Measurements from ENCODE around the gene PLAC9. TPM values are rescaled to one million over a fixed set of nuclear protein-coding genes. Genes with fewer than 3 reads are reported as not detected.
A peak's percentile ranks its signal among the peaks of the same experiment; 100 is the strongest.

The PLAC9 gene
- total RNA-seq, 1 donor from 2014 or later: 36.5 TPM

DNA sequence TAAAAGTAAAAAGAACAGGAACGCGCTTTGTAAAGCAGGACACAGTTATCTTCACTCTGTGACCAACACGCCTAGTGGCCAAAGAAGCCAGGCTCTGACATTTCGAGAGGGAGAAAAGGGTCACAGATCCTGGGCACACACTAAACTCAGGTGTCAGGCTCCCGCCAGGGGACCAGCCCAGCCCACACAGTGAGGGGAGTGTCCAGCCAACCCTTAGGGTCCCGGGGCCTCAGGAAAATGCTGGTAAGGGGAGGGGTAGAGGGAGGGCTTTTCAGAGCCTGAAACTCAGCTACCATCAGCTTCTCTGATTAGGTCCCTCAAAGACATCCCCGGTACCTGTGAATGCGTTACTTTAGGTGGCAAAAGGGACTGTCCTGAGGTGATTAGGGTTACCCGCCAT is 56.2 kb downstream of the PLAC9 start:
- peaks cover 59 to 74% (median 66%) of the 10 kb centered on the region in 3 donors for H3K4me1 ChIP-seq (ENCODE audit: control insufficient read depth in 3 of 3, insufficient read depth in 3 of 3, low read length in 3 of 3)
- H3K27ac ChIP-seq (ENCODE audit: low read depth, low read length): peak overlapping the region; percentile 24
- no peaks in the 10 kb centered on the region for H3K36me3 ChIP-seq (ENCODE audit: control insufficient read depth in 3 of 3, insufficient read depth in 3 of 3, low read length in 3 of 3)
- peak overlapping the region in 1 of 3 donors; percentile 46 for H3K9ac ChIP-seq (ENCODE audit: low read depth in 1 of 3, low read length in 3 of 3)
- H3K27me3 ChIP-seq (ENCODE audit: control insufficient read depth in 3 of 3, insufficient read depth in 3 of 3, low read length in 3 of 3): no peaks in the 10 kb centered on the region
- no peaks in the 10 kb centered on the region for H3K9me3 ChIP-seq (ENCODE audit: control insufficient read depth in 3 of 3, low read length in 3 of 3)
- H3K4me3 ChIP-seq (ENCODE audit: low read length in 3 of 3): no peak overlapping the region

- Histone ChIP-seq H3K9ac (ENCODE audit: low read depth in 1 of 3, low read length in 3 of 3) (peak overlapping the region in 2 of 3 donors; percentile 40 to 47), H3K4me3 (ENCODE audit: low read length in 3 of 3) (no peak overlapping the region), H3K4me1 (ENCODE audit: control insufficient read depth in 3 of 3, insufficient read depth in 3 of 3, low read length in 3 of 3) (peaks cover 64 to 74% (median 72%) of the 10 kb centered on the region in 3 donors), H3K36me3 (ENCODE audit: control insufficient read depth in 3 of 3, insufficient read depth in 3 of 3, low read length in 3 of 3) (no peaks in the 10 kb centered on the region), H3K27ac (ENCODE audit: low read depth, low read length) (peak overlapping the region; percentile 59), H3K9me3 (ENCODE audit: control insufficient read depth in 3 of 3, low read length in 3 of 3) (no peaks in the 10 kb centered on the region), H3K27me3 (ENCODE audit: control insufficient read depth in 3 of 3, insufficient read depth in 3 of 3, low read length in 3 of 3) (no peaks in the 10 kb centered on the region)
Measured at GRCh38 chr10:80191589-80192270, 59.2 kb downstream of the PLAC9 start.

GRCh38 chr10:80192553-80192952 is 60.0 kb downstream of the PLAC9 start:
- no peaks in the 10 kb centered on the region for H3K27me3 ChIP-seq (ENCODE audit: control insufficient read depth in 3 of 3, insufficient read depth in 3 of 3, low read length in 3 of 3)
- no peaks in the 10 kb centered on the region for H3K36me3 ChIP-seq (ENCODE audit: control insufficient read depth in 3 of 3, insufficient read depth in 3 of 3, low read length in 3 of 3)
- H3K27ac ChIP-seq (ENCODE audit: low read depth, low read length): no peak overlapping the region
- peaks cover 64 to 74% (median 72%) of the 10 kb centered on the region in 3 donors for H3K4me1 ChIP-seq (ENCODE audit: control insufficient read depth in 3 of 3, insufficient read depth in 3 of 3, low read length in 3 of 3)
- no peak overlapping the region for H3K4me3 ChIP-seq (ENCODE audit: low read length in 3 of 3)
- no peak overlapping the region for H3K9ac ChIP-seq (ENCODE audit: low read depth in 1 of 3, low read length in 3 of 3)
- H3K9me3 ChIP-seq (ENCODE audit: control insufficient read depth in 3 of 3, low read length in 3 of 3): no peaks in the 10 kb centered on the region

- Histone ChIP-seq H3K36me3 (ENCODE audit: control insufficient read depth in 3 of 3, insufficient read depth in 3 of 3, low read length in 3 of 3) (no peaks in the 10 kb centered on the region), H3K27me3 (ENCODE audit: control insufficient read depth in 3 of 3, insufficient read depth in 3 of 3, low read length in 3 of 3) (no peaks in the 10 kb centered on the region), H3K4me1 (ENCODE audit: control insufficient read depth in 3 of 3, insufficient read depth in 3 of 3, low read length in 3 of 3) (peaks cover 61 to 72% (median 68%) of the 10 kb centered on the region in 3 donors), H3K27ac (ENCODE audit: low read depth, low read length) (peak overlapping the region; percentile 91), H3K9me3 (ENCODE audit: control insufficient read depth in 3 of 3, low read length in 3 of 3) (no peaks in the 10 kb centered on the region), H3K4me3 (ENCODE audit: low read length in 3 of 3) (peak overlapping the region in 1 of 3 donors; percentile 6), H3K9ac (ENCODE audit: low read depth in 1 of 3, low read length in 3 of 3) (peak overlapping the region in 2 of 3 donors; percentile 33 to 58)
Measured at GRCh38 chr10:80194373-80195045, 62.0 kb downstream of the PLAC9 start.

Other genes with a start within 250 kb of the PLAC9 start
- gene SFTPD, start 183.6 kb upstream of the PLAC9 start, total RNA-seq: not detected
- 8.9 TPM for gene TMEM254, start 54.1 kb upstream of the PLAC9 start, total RNA-seq
- 29.7 TPM for gene ANXA11, start 72.8 kb downstream of the PLAC9 start, total RNA-seq
- gene MAT1A, start 156.9 kb downstream of the PLAC9 start, total RNA-seq: not detected
- not detected for gene DYDC1, start 224.0 kb downstream of the PLAC9 start, total RNA-seq
- gene DYDC2, start 224.1 kb downstream of the PLAC9 start, total RNA-seq: not detected